T-helper 17 cell (primary cell): ENCODE results near the gene TMEM89. TPM values are rescaled to one million over a fixed set of nuclear protein-coding genes. Genes with fewer than 3 reads are reported as not detected.

Experiments
- ATAC-seq: fragments of 150-1000 bp; cut with Tn5 transposase; 2 replicates; pipeline ENCODE4 v1.10.0; 2021; ENCODE audit warnings: mild to moderate bottlenecking, moderate library complexity
- DNase-seq, 3 donors: peaks; one replicate each; pipeline versions ENCODE4 v3.0.0 to v3.0.0-alpha.2; 2020 to 2021
- H3K9me3 ChIP-seq: one replicate; pipeline ENCODE4 v1.7.0; 2013; ENCODE audit warnings: low read length, mild to moderate bottlenecking; ENCODE audit not compliant: control insufficient read depth, poor library complexity, severe bottlenecking
- H3K27ac Mint-ChIP-seq: one replicate; pipeline ENCODE4 v1.8.0; 2022; ENCODE audit warnings: mild to moderate bottlenecking, moderate library complexity, mixed read lengths
- H3K27me3 Mint-ChIP-seq: one replicate; pipeline ENCODE4 v1.8.0; 2022; ENCODE audit warnings: mixed read lengths
- H3K36me3 Mint-ChIP-seq: one replicate; pipeline ENCODE4 v1.8.0; 2022; ENCODE audit warnings: low read depth, mixed read lengths
- H3K4me1 Mint-ChIP-seq: one replicate; pipeline ENCODE4 v1.8.0; 2022; ENCODE audit warnings: mild to moderate bottlenecking, mixed read lengths
- H3K4me3 Mint-ChIP-seq: one replicate; pipeline ENCODE4 v1.8.0; 2022; ENCODE audit warnings: mild to moderate bottlenecking, moderate library complexity, mixed read lengths
- total RNA-seq, 4 donors: library from RNA in 2 of 4; stranded (reverse) in 2 of 4; gene quantifications; one replicate each; pipeline ENCODE4 v1.2.3 and lab custom pipeline; 2022 to 2026

The TMEM89 gene
- total RNA-seq, 2 donors from 2014 or later, result 0.55 TPM; not detected in 1

DNA sequence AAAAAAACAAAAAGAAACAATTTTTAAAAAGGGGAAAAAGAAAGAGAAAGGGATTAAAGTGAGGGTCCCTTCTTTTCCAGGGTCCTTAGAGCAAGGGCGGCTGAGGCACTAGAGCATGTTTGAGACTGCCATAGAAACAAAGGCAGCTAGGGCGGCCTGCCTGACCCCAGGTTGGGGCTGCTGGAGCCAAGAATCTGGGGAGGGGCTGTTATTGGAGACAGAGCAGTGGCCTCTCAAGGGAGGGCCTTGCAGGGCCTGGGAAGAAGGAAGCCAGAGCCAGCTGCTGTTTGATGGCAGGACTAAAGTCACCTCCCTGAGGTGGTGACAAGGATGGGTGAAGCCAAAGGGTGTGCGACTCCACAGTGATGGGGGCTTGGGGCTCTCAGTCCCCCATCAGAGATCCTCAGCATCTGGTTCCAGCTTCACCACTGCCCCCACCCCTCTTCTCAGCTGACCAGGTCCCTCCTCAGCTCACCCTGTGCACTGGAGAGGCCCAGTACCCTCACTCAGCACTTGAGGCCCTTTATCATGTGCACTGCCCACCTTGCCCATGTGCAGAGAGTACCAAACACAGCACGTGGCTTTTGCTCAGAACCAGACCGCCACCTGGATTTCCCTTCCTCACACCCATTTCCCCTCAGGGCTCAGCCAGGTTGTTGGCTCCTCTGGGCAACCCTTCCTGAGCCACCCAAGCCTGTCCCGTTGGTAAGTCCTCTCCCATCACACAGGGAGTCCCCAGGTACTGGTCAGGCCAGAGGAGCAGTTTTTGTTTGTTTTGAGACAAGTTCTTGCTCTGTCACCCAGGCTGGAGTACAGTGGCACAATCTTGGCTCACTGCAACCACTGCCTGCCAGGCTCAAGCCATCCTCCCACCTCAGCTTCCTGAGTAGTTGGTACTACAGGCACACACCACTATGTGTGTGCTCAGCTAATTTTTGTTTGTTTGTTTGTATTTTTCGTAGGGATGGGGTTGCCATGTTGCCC, 1.7 kb downstream of the TMEM89 start:
- ATAC-seq (no peak), DNase-seq (no peak)
- H3K36me3 Mint-ChIP-seq, result no peaks in the 10 kb centered on the region
- no peak overlapping the region for H3K4me3 Mint-ChIP-seq
- peaks cover 9% of the 10 kb centered on the region for H3K4me1 Mint-ChIP-seq
- H3K9me3 ChIP-seq, result no peaks in the 10 kb centered on the region
- H3K27ac Mint-ChIP-seq, result no peak overlapping the region
- no peaks in the 10 kb centered on the region for H3K27me3 Mint-ChIP-seq

DNA sequence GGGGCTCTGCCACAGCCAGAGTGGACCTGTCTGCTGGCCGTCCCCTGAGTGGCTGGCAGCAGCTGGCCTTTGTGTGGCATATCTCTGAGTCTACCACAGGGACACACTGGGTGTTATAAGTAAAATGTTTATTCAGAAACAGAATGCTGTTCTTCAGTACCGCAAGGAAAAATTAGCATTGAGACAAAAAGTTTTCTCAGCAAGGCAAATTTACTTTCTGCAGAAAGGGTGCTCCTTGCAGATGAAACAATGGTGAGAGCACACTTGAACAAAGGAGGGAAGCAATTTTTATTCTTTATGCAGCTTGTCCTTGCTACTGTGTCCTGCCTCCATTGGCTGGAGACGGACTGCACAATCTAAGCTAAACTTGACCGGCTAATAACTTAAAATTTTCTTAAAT, 4.0 kb downstream of the TMEM89 start:
- DNase-seq (no peak), ATAC-seq (no peak)
- H3K36me3 Mint-ChIP-seq, result no peaks in the 10 kb centered on the region
- H3K4me3 Mint-ChIP-seq, result no peak overlapping the region
- H3K27ac Mint-ChIP-seq, result no peak overlapping the region
- no peaks in the 10 kb centered on the region for H3K9me3 ChIP-seq
- H3K27me3 Mint-ChIP-seq, result no peaks in the 10 kb centered on the region
- no peaks in the 10 kb centered on the region for H3K4me1 Mint-ChIP-seq

DNA sequence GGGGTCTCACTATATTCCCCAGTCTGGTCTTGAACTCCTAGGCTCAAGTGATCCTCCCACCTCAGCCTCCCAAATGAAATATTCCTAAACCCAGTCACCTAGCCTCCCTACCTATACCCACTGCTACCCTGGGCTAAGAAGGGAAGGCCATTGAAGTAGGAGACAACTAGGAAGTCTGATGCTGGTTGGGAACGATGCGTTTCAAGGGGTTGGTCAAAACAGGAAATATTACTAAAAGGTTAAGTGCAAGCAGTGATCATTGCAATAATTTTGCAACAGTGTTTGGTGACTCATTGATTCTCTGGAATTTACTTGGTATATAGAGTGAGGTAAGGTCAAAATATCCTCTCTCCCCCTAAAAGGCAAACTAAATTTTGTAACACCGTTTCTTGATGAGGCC, 7.5 kb downstream of the TMEM89 start:
- DNase-seq, result no peak
- Mint-ChIP-seq H3K36me3 (peaks cover 3% of the 10 kb centered on the region), H3K4me1 (peaks cover 4% of the 10 kb centered on the region), H3K4me3 (no peak overlapping the region), H3K27ac (no peak overlapping the region), H3K27me3 (no peaks in the 10 kb centered on the region)
- ATAC-seq, result no peak
- H3K9me3 ChIP-seq, result no peaks in the 10 kb centered on the region

- H3K4me1 Mint-ChIP-seq, result peaks cover 14% of the 10 kb centered on the region
- peaks cover 3% of the 10 kb centered on the region for H3K36me3 Mint-ChIP-seq
- H3K27ac Mint-ChIP-seq, result no peak overlapping the region
- no peaks in the 10 kb centered on the region for H3K27me3 Mint-ChIP-seq
- no peak overlapping the region for H3K4me3 Mint-ChIP-seq
- H3K9me3 ChIP-seq, result no peaks in the 10 kb centered on the region
- DNase-seq, result no peak
- ATAC-seq, result no peak
These were observed 9.3 kb downstream of the TMEM89 start for GRCh38 chr3:48612309-48612708.

GRCh38 chr3:48609088-48610005, 12.2 kb downstream of the TMEM89 start, which contains the start of gene UQCRC1:
Gene UQCRC1, minus strand, starts transcription at chr3:48609646. Its CDS starts 26 bp downstream, at chr3:48609620.
- Mint-ChIP-seq H3K4me1 (peaks cover 18% of the 10 kb centered on the region), H3K27ac (peak within 1 kb of the TSS; percentile 91), H3K36me3 (peaks cover 3% of the 10 kb centered on the region), H3K4me3 (peak within 1 kb of the TSS; percentile 99), H3K27me3 (no peaks in the 10 kb centered on the region)
- H3K9me3 ChIP-seq, result no peaks in the 10 kb centered on the region
- DNase-seq, result peak; percentile 89 to 90 (median 89)
- ATAC-seq, result peak; percentile 99

GRCh38 chr3:48607519-48607918, 14.1 kb downstream of the TMEM89 start:
- Mint-ChIP-seq H3K4me3 (no peak overlapping the region), H3K36me3 (peaks cover 6% of the 10 kb centered on the region), H3K27ac (no peak overlapping the region), H3K4me1 (peaks cover 18% of the 10 kb centered on the region), H3K27me3 (no peaks in the 10 kb centered on the region)
- ATAC-seq (no peak), DNase-seq (no peak)
- H3K9me3 ChIP-seq, result no peaks in the 10 kb centered on the region

- DNase-seq (no peak), ATAC-seq (no peak)
- H3K27ac Mint-ChIP-seq, result no peak overlapping the region
- H3K4me1 Mint-ChIP-seq, result peaks cover 8% of the 10 kb centered on the region
- H3K27me3 Mint-ChIP-seq, result no peaks in the 10 kb centered on the region
- H3K36me3 Mint-ChIP-seq, result peaks cover 5% of the 10 kb centered on the region
- no peak overlapping the region for H3K4me3 Mint-ChIP-seq
- H3K9me3 ChIP-seq, result no peaks in the 10 kb centered on the region
These were observed 20.0 kb downstream of the TMEM89 start for GRCh38 chr3:48601622-48601994.

- H3K9me3 ChIP-seq, result no peaks in the 10 kb centered on the region
- DNase-seq, result no peak
- Mint-ChIP-seq H3K4me1 (peaks cover 11% of the 10 kb centered on the region), H3K27ac (no peak overlapping the region), H3K36me3 (peaks cover 5% of the 10 kb centered on the region), H3K4me3 (no peak overlapping the region), H3K27me3 (peaks cover 6% of the 10 kb centered on the region)
- ATAC-seq, result no peak
These were observed 20.6 kb downstream of the TMEM89 start for GRCh38 chr3:48600711-48601621.

DNA sequence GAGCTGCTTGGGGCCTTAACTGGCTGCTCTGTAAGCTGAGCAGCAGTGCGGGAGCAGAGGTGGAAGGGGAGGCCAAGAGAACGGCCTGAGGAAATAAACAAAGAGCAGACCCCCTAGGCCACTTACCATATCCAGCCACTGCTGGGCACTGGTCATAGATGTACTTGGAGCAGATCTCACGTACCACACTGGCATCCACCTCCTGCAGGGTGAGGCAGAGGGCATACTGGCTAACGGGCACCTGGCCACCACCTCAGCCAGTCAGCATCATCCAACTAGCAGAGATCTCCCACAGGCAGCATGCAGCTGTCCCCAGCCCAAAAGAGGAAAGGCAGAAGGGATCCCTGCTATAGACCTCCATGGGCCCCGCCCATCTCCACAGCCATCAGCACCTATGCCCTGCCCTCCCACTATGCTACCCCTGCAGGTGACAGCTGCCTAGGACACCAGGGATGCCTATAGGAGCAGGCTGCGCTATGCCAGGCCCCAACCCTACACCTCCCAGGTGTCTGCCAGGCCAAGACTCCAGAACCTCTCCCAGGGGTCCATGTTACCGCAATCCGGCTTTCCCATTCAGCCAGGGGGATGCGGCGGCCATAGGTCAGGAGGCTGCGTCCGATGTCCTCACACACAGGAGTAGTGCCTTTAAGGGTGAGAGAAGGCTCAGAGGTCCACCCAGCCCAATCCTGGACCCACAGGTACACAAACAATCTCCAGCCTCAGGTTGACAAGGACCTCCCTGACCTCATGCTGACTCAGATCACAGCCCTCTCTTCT, 21.9 kb downstream of the TMEM89 start:
- DNase-seq (no peak), ATAC-seq (no peak)
- peaks cover 5% of the 10 kb centered on the region for H3K36me3 Mint-ChIP-seq
- H3K4me1 Mint-ChIP-seq, result peaks cover 14% of the 10 kb centered on the region
- H3K9me3 ChIP-seq, result no peaks in the 10 kb centered on the region
- no peak overlapping the region for H3K27ac Mint-ChIP-seq
- H3K4me3 Mint-ChIP-seq, result no peak overlapping the region
- H3K27me3 Mint-ChIP-seq, result peaks cover 8% of the 10 kb centered on the region

DNA sequence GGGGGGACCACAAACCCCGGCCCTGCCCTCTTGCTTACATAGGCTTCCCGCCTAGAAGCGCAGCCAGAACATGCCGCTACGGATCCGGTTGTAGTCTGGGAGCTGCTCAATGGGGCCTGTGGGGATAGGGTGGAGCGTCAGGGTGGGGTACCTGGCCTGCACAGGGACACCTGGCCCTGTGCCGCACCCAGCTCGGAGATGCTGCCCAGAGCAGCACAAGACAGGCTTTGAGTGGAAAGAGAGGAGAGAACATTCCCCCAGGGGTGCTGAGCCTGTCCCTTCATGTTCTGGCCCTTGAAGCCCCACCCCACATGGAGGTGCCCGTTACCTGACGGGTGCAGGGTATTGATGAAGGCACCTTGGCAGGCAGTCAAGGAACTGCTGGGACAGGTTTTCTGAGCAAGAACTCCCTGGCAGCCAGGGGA, 22.5 kb downstream of the TMEM89 start:
- H3K27me3 Mint-ChIP-seq, result peaks cover 14% of the 10 kb centered on the region
- no peak overlapping the region for H3K27ac Mint-ChIP-seq
- no peak overlapping the region for H3K4me3 Mint-ChIP-seq
- H3K36me3 Mint-ChIP-seq, result peaks cover 5% of the 10 kb centered on the region
- ATAC-seq, result no peak
- no peaks in the 10 kb centered on the region for H3K9me3 ChIP-seq
- DNase-seq, result no peak
- peaks cover 14% of the 10 kb centered on the region for H3K4me1 Mint-ChIP-seq

DNA sequence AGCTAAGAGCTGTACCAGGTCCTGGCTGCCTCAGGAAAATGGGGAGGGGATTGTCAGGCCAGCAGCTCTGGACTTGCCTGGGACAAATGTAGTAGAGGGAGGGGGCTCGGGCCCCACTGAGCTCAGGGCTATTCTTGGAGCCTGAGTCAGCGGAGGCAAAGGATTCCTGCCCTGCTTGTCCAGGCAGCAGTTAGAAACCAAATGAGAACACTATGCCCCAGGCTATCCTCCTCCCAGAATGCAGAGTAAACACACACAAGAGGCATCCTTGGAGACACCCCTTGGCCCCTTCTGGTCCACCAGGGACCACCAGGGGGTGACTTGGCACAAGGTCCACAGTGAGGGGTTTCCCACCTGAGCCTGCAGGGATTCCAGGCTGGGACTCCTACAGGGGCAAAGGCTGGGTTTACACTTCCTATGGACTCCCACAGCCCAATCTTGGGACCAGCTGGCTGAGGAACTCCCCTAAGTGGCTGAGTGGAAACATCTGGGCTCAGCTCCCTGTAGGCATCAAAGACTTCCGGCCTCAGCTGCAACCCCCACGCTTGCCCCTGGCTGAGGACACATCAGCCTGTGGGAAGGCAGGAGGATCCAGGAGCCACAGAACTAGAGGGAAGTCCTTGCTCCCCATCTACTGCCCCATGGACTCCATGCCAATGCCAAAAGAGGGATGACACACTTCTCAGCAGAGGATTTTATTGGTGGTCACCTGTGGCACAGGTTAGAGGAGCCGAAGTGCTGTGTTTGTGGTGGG, 23.1 kb downstream of the TMEM89 start:
- peaks cover 20% of the 10 kb centered on the region for H3K27me3 Mint-ChIP-seq
- DNase-seq (no peak), ATAC-seq (no peak)
- peaks cover 14% of the 10 kb centered on the region for H3K4me1 Mint-ChIP-seq
- no peak overlapping the region for H3K4me3 Mint-ChIP-seq
- no peak overlapping the region for H3K27ac Mint-ChIP-seq
- peaks cover 5% of the 10 kb centered on the region for H3K36me3 Mint-ChIP-seq
- H3K9me3 ChIP-seq, result no peaks in the 10 kb centered on the region
